Neural cell (in vitro differentiated cells): ENCODE measurements around the gene STK10. TPM values are rescaled to one million over a fixed set of nuclear protein-coding genes. Genes with fewer than 3 reads are reported as not detected.

Experiments used
- H2AFZ ChIP-seq: fragments of 200-600, 300-800 bp; sonication (generic), shearing (Covaris generic); 2 replicates; pipeline ENCODE4 v1.6.0; 2014; ENCODE audit warnings: low read depth, mild to moderate bottlenecking, antibody characterized with exemption, low read length, moderate library complexity
- H3F3A ChIP-seq: fragments of 200-600 bp; shearing (Covaris generic); 2 replicates; pipeline ENCODE4 v1.6.1; 2016; ENCODE audit warnings: mild to moderate bottlenecking, moderate library complexity, mixed read lengths, antibody characterized with exemption, low read length; ENCODE audit not compliant: insufficient read depth, poor library complexity, severe bottlenecking
- H3K27ac ChIP-seq: fragments of 200-600, 300-800 bp; sonication (generic), shearing (Covaris generic); 2 replicates; pipeline ENCODE4 v1.5.1; 2014; ENCODE audit warnings: mild to moderate bottlenecking, low read length, moderate library complexity
- H3K27me3 ChIP-seq: fragments of 300-800, 200-600 bp; sonication (generic), shearing (Covaris generic); 2 replicates; pipeline ENCODE4 v1.6.0; 2014; ENCODE audit warnings: mild to moderate bottlenecking, low read depth, low read length, moderate library complexity; ENCODE audit not compliant: insufficient read depth
- H3K36me3 ChIP-seq: fragments of 300-800, 200-600 bp; sonication (generic), shearing (Covaris generic); 2 replicates; pipeline ENCODE4 v1.5.1; 2014; ENCODE audit warnings: mild to moderate bottlenecking, antibody characterized with exemption, low read length, moderate library complexity; ENCODE audit not compliant: insufficient read depth
- H3K4me2 ChIP-seq: fragments of 300-800, 200-600 bp; sonication (generic), shearing (Covaris generic); 2 replicates; pipeline ENCODE4 v1.6.0; 2014; ENCODE audit warnings: mild to moderate bottlenecking, low read length
- H3K4me3 ChIP-seq: fragments of 300-800, 200-600 bp; sonication (generic), shearing (Covaris generic); 2 replicates; pipeline ENCODE4 v1.5.1; 2014; ENCODE audit warnings: mild to moderate bottlenecking, low read length, moderate library complexity
- H3K79me2 ChIP-seq: fragments of 200-600 bp; shearing (Covaris generic); replicated peaks from 2 replicates; pipeline ENCODE4 v1.6.0; 2014; ENCODE audit warnings: mild to moderate bottlenecking, low read length, moderate library complexity; ENCODE audit not compliant: insufficient read depth
- H3K9ac ChIP-seq: fragments of 300-800, 200-600 bp; sonication (generic), shearing (Covaris generic); 2 replicates; pipeline ENCODE4 v1.6.1; 2016; ENCODE audit warnings: mild to moderate bottlenecking, low read length, mixed read lengths
- H3K9me2 ChIP-seq: fragments of 200-600 bp; shearing (Covaris generic); 2 replicates; pipeline ENCODE4 v1.6.1; 2016; ENCODE audit warnings: mild to moderate bottlenecking, low read length, mixed read lengths; ENCODE audit not compliant: insufficient read depth
- H3K9me3 ChIP-seq: fragments of 200-600, 300-800 bp; sonication (generic), shearing (Covaris generic); 2 replicates; pipeline ENCODE4 v1.6.1; 2016; ENCODE audit warnings: mild to moderate bottlenecking, mixed run types, low read length, moderate library complexity, mixed read lengths
- H4K20me1 ChIP-seq: fragments of 200-600 bp; shearing (Covaris generic); 2 replicates; pipeline ENCODE4 v1.6.1; 2016; ENCODE audit warnings: mild to moderate bottlenecking, mixed run types; ENCODE audit not compliant: insufficient read depth
- CTCF ChIP-seq: fragments of 450-650 bp; IDR thresholded peaks from 2 replicates; pipeline ENCODE4 v1.5.1; 2014; ENCODE audit warnings: antibody characterized with exemption, mild to moderate bottlenecking, moderate library complexity; ENCODE audit not compliant: poor library complexity, severe bottlenecking
- EP300 ChIP-seq: fragments of 450-650 bp; conservative IDR thresholded peaks from 2 replicates; pipeline ENCODE4 v1.6.1; 2014; ENCODE audit warnings: antibody characterized with exemption, mild to moderate bottlenecking, moderate library complexity; ENCODE audit not compliant: poor library complexity, severe bottlenecking
- EZH2 ChIP-seq: fragments of 200-600, 300-800 bp; shearing (Covaris generic), sonication (generic); IDR thresholded peaks from 2 replicates; pipeline ENCODE4 v1.6.1; 2014; ENCODE audit warnings: antibody characterized with exemption, low read length, borderline replicate concordance, mild to moderate bottlenecking; ENCODE audit not compliant: insufficient read depth, poor library complexity, severe bottlenecking
- MXI1 ChIP-seq: fragments of 450-650 bp; conservative IDR thresholded peaks from 2 replicates; pipeline ENCODE4 v1.6.1; 2014; ENCODE audit warnings: antibody characterized with exemption, mild to moderate bottlenecking; ENCODE audit not compliant: poor library complexity, severe bottlenecking
- POLR2AphosphoS5 ChIP-seq: IDR thresholded peaks from 2 replicates; pipeline ENCODE4 v1.6.1; 2012
- RAD21 ChIP-seq: fragments of 450-650 bp; conservative IDR thresholded peaks from 2 replicates; pipeline ENCODE4 v1.6.1; 2014; ENCODE audit warnings: antibody characterized with exemption, mild to moderate bottlenecking, moderate library complexity
- REST ChIP-seq: IDR thresholded peaks from 2 replicates; pipeline ENCODE4 v1.6.1; 2012; ENCODE audit warnings: borderline replicate concordance
- SMC3 ChIP-seq: fragments of 450-650 bp; conservative IDR thresholded peaks from 2 replicates; pipeline ENCODE4 v1.6.1; 2014; ENCODE audit warnings: antibody characterized with exemption, mild to moderate bottlenecking, moderate library complexity; ENCODE audit not compliant: poor library complexity
- TAF1 ChIP-seq: IDR thresholded peaks from 2 replicates; pipeline ENCODE4 v1.6.1; 2012; ENCODE audit warnings: low read depth
- polyA plus RNA-seq: library from polyadenylated mRNA; depleted of rRNA; stranded (reverse); fragments of >200 nt; gene quantifications from 2 replicates; pipeline ENCODE4 v1.2.3, GENCODE V29; 2014

The STK10 gene
- polyA plus RNA-seq, 1 donor from 2014 or later, result 8.2 TPM

- no peak overlapping the region for H2AFZ ChIP-seq
- no peak for TF ChIP-seq RAD21
- TF ChIP-seq CTCF, result no peak
- no peak for TF ChIP-seq REST
- no peak for TF ChIP-seq TAF1
- no peak for TF ChIP-seq SMC3
- no peak for TF ChIP-seq POLR2AphosphoS5
- TF ChIP-seq EZH2, result no peak
- TF ChIP-seq MXI1, result no peak
- no peak for TF ChIP-seq EP300
- no peaks in the 10 kb centered on the region for H4K20me1 ChIP-seq
- no peaks in the 10 kb centered on the region for H3K9me3 ChIP-seq
- no peaks in the 10 kb centered on the region for H3K79me2 ChIP-seq
- no peak overlapping the region for H3K27ac ChIP-seq
- no peaks in the 10 kb centered on the region for H3F3A ChIP-seq
- no peaks in the 10 kb centered on the region for H3K9me2 ChIP-seq
- H3K9ac ChIP-seq, result no peak overlapping the region
- H3K27me3 ChIP-seq, result no peaks in the 10 kb centered on the region
- H3K4me3 ChIP-seq, result no peak overlapping the region
- H3K4me2 ChIP-seq, result no peak overlapping the region
- no peaks in the 10 kb centered on the region for H3K36me3 ChIP-seq
These were observed 85.7 kb downstream of the STK10 start for GRCh38 chr5:172102218-172102870.

GRCh38 chr5:172101547-172102217 is 86.3 kb downstream of the STK10 start:
- Histone ChIP-seq H2AFZ (no peak overlapping the region), H3K79me2 (no peaks in the 10 kb centered on the region), H3K36me3 (no peaks in the 10 kb centered on the region), H3K9ac (no peak overlapping the region), H4K20me1 (no peaks in the 10 kb centered on the region), H3F3A (no peaks in the 10 kb centered on the region), H3K27ac (no peak overlapping the region), H3K9me2 (no peaks in the 10 kb centered on the region), H3K9me3 (no peaks in the 10 kb centered on the region), H3K27me3 (no peaks in the 10 kb centered on the region), H3K4me2 (no peak overlapping the region), H3K4me3 (no peak overlapping the region)
- TF ChIP-seq SMC3 (no peak), CTCF (no peak), MXI1 (no peak), EP300 (no peak)
